Keratinocyte (primary cell): Measurements from ENCODE around the gene PPP2R5A. TPM values are rescaled to one million over a fixed set of nuclear protein-coding genes. Genes with fewer than 3 reads are reported as not detected.

Experiments used
- DNase-seq: peaks from one replicate; pipeline ENCODE4 v3.0.0-alpha.2; 2011; ENCODE audit warnings: low read depth, missing footprints, low spot score
- FAIRE-seq: peaks from 2 replicates; lab custom pipeline; 2011; peaks lifted over from hg19 to GRCh38; lab: Jason Lieb, UNC
- H2AFZ ChIP-seq: 2 replicates; pipeline ENCODE4 v1.6.0; 2012; ENCODE audit warnings: low read length, control low read depth, inconsistent platforms; ENCODE audit not compliant: control insufficient read depth
- H3K27ac ChIP-seq: 2 replicates; pipeline ENCODE4 v1.5.1; 2011; ENCODE audit warnings: low read length; ENCODE audit not compliant: control insufficient read depth, insufficient read depth
- H3K27me3 ChIP-seq: 3 replicates; pipeline ENCODE4 v1.6.0; 2011; ENCODE audit warnings: low read length; ENCODE audit not compliant: control insufficient read depth, insufficient read depth; ENCODE audit errors: extremely low read depth
- H3K36me3 ChIP-seq, 2 experiments: 2 replicates in 1 of 2; 3 replicates in 1 of 2; pipeline ENCODE4 v1.5.1; 2011; ENCODE audit warnings: low read length in 2 of 2, mild to moderate bottlenecking in 1 of 2; ENCODE audit not compliant: control insufficient read depth in 2 of 2, insufficient read depth in 2 of 2; ENCODE audit errors: extremely low read depth in 1 of 2
- H3K4me1 ChIP-seq: 3 replicates; pipeline ENCODE4 v1.5.1; 2011; ENCODE audit warnings: low read length; ENCODE audit not compliant: control insufficient read depth, insufficient read depth; ENCODE audit errors: extremely low read depth
- H3K4me2 ChIP-seq: 3 replicates; pipeline ENCODE4 v1.6.0; 2011; ENCODE audit warnings: low read depth, low read length; ENCODE audit not compliant: control insufficient read depth, insufficient read depth; ENCODE audit errors: extremely low read depth
- H3K4me3 ChIP-seq, 3 experiments: fragments of 200-600 bp in 1 of 3; sonication (generic) in 1 of 3; 2 replicates in 2 of 3; 3 replicates in 1 of 3; pipeline ENCODE4 v1.5.1; 2011 to 2016; ENCODE audit warnings: low read length in 3 of 3, mild to moderate bottlenecking in 3 of 3, control low read depth in 2 of 3, inconsistent platforms in 1 of 3, low read depth in 1 of 3, mixed read lengths in 1 of 3, mixed run types in 1 of 3, moderate library complexity in 1 of 3; ENCODE audit not compliant: control insufficient read depth in 2 of 3, insufficient read depth in 2 of 3; ENCODE audit errors: extremely low read depth in 1 of 3
- H3K79me2 ChIP-seq: 2 replicates; pipeline ENCODE4 v1.6.0; 2012; ENCODE audit warnings: low read length; ENCODE audit not compliant: control insufficient read depth, insufficient read depth
- H3K9ac ChIP-seq: 3 replicates; pipeline ENCODE4 v1.6.0; 2011; ENCODE audit warnings: low read length; ENCODE audit not compliant: control insufficient read depth, insufficient read depth; ENCODE audit errors: extremely low read depth
- H3K9me1 ChIP-seq: 3 replicates; pipeline ENCODE4 v1.6.0; 2011; ENCODE audit warnings: low read length; ENCODE audit not compliant: control insufficient read depth, insufficient read depth; ENCODE audit errors: extremely low read depth
- H3K9me3 ChIP-seq: 2 replicates; pipeline ENCODE4 v1.5.1; 2012; ENCODE audit warnings: low read depth, low read length; ENCODE audit not compliant: control insufficient read depth
- H4K20me1 ChIP-seq: 3 replicates; pipeline ENCODE4 v1.6.0; 2011; ENCODE audit warnings: low read length; ENCODE audit not compliant: control insufficient read depth, insufficient read depth; ENCODE audit errors: extremely low read depth
- EZH2 ChIP-seq: IDR thresholded peaks from one replicate; pipeline ENCODE4 v1.6.1; 2012; ENCODE audit warnings: inconsistent platforms, mild to moderate bottlenecking, low read length, moderate library complexity
- dilution Hi-C: fragments of 300-500 bp; cut with MboI; formaldehyde crosslinking; loops from one replicate; pipeline ENCODE4 v1.7.0; 2020; ENCODE audit warnings: low sequenced_read_pairs; ENCODE audit not compliant: extremely low pct_ligation_motif_present
- polyA plus RNA-seq, 5 experiments: library from polyadenylated mRNA; depleted of rRNA in 3 of 5; stranded (reverse) in 3 of 5; stranded (forward) in 1 of 5; unstranded in 1 of 5; fragments of >200 nt; gene quantifications; 1 replicate in 1 of 5; 2 replicates in 3 of 5; 3 replicates in 1 of 5; pipeline versions ENCODE4 v1.2.1 to v1.2.3, GENCODE V29; 2011 to 2012; ENCODE audit warnings: missing spikeins in 2 of 5, low read depth in 1 of 5, low replicate concordance in 1 of 5
- TF ChIP-seq, protein P1 (sequence below), 3 experiments: IDR thresholded peaks in 1 of 3; conservative IDR thresholded peaks in 1 of 3; optimal IDR thresholded peaks in 1 of 3; 2 replicates in 2 of 3; 3 replicates in 1 of 3; pipeline versions ENCODE3 to v1.5.1; 2011; ENCODE audit warnings: low read length in 3 of 3, mild to moderate bottlenecking in 3 of 3, moderate library complexity in 2 of 3, control low read depth in 1 of 3, inconsistent platforms in 1 of 3; ENCODE audit not compliant: insufficient read depth in 2 of 3; ENCODE audit errors: extremely low read depth in 1 of 3

Gene PPP2R5A
- polyA plus RNA-seq, 1 donor (not counting 4 experiments of a cell fraction or from before 2014, with no cell fraction given), result 26.2 TPM

DNA sequence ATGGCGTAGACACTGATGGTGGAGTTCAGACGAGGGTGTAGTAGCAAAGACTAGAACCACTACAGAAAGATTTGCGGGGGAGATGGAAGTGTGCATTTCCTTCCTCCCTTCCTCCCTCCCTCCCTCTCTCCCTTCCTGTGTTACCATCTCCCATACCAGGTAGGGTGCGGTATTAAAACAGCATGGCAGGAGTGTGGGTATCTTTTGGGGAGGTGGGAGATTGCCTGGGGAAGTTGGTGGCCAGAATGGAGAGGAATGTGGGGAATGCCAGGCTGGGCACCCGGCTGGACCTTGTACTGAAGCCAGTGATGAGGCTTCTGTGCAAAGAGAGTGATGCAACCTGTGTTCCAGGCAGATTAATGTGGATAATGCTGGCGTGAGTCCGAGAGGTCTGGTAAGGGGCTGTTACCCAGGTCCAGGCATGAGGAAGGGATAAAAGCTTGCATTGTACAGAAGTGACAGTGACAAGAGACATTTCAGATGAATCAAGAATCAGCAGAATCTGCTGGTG lies 30.3 kb upstream of the PPP2R5A start:
- no peak overlapping the region for H3K4me2 ChIP-seq
- no peak overlapping the region for H3K27ac ChIP-seq
- H3K9ac ChIP-seq, result no peak overlapping the region
- TF ChIP-seq EZH2, result no peak
- TF ChIP-seq, protein P1, sequence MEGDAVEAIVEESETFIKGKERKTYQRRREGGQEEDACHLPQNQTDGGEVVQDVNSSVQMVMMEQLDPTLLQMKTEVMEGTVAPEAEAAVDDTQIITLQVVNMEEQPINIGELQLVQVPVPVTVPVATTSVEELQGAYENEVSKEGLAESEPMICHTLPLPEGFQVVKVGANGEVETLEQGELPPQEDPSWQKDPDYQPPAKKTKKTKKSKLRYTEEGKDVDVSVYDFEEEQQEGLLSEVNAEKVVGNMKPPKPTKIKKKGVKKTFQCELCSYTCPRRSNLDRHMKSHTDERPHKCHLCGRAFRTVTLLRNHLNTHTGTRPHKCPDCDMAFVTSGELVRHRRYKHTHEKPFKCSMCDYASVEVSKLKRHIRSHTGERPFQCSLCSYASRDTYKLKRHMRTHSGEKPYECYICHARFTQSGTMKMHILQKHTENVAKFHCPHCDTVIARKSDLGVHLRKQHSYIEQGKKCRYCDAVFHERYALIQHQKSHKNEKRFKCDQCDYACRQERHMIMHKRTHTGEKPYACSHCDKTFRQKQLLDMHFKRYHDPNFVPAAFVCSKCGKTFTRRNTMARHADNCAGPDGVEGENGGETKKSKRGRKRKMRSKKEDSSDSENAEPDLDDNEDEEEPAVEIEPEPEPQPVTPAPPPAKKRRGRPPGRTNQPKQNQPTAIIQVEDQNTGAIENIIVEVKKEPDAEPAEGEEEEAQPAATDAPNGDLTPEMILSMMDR (optimal IDR thresholded peaks at IDR 0.05 in 1 of 3, IDR thresholded peaks at IDR 0.05 in 1 of 3, conservative IDR thresholded peaks at IDR 0.05 in 1 of 3; ENCODE audit: extremely low read depth in 1 of 3, insufficient read depth in 2 of 3, low read length in 3 of 3), result no peak
- dilution Hi-C loops, result no loop called here
- no peak overlapping the region for H2AFZ ChIP-seq
- H3K27me3 ChIP-seq, result no peaks in the 10 kb centered on the region
- no peak for DNase-seq
- no peaks in the 10 kb centered on the region for H3K79me2 ChIP-seq
- no peaks in the 10 kb centered on the region for H3K4me1 ChIP-seq
- FAIRE-seq, result no peak
- H3K36me3 ChIP-seq, result no peaks in the 10 kb centered on the region
- no peak overlapping the region for H3K4me3 ChIP-seq
- H4K20me1 ChIP-seq, result no peaks in the 10 kb centered on the region
- H3K9me3 ChIP-seq, result no peaks in the 10 kb centered on the region
- H3K9me1 ChIP-seq, result no peaks in the 10 kb centered on the region

DNA sequence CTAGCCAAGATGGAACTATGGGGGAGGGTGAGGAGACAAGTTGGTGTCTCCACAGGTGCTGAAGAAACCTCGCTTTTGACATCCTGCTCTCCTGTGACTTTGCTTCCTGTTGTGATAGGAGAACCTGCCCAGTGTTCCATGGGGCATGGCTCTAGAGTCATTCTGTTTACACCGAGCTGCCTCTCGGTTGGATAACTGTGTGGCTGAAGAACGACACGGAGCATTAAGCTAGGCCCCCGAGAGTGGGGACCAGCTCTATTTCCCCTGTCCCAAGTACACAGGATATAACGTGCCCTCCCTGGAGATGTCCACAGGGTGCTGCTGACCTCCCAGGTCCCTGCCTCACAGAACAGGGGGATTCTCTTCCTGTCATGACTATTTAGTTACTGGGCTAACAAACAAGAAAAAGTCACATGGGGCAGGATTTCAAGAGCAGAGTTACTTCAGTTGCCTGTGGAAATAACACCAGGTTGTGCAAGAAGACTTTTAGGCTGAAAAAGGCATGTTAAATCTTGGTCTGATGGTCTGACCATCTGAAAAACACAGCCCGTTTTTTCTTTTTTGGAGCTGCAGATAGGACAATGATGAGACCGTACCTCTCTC lies 29.4 kb upstream of the PPP2R5A start:
- DNase-seq, result no peak

More for the DNA sequence above, 29.4 kb upstream of the PPP2R5A start:
- Histone ChIP-seq H3K27me3 (no peaks in the 10 kb centered on the region), H3K27ac (no peak overlapping the region), H3K4me3 (no peak overlapping the region), H3K9me1 (no peaks in the 10 kb centered on the region), H3K79me2 (no peaks in the 10 kb centered on the region), H2AFZ (no peak overlapping the region), H3K9ac (no peak overlapping the region), H4K20me1 (no peaks in the 10 kb centered on the region), H3K9me3 (no peaks in the 10 kb centered on the region), H3K4me1 (peaks cover 8% of the 10 kb centered on the region), H3K4me2 (no peak overlapping the region), H3K36me3 (no peaks in the 10 kb centered on the region)
- dilution Hi-C loops, result no loop called here
- FAIRE-seq, result no peak
- TF ChIP-seq EZH2, result no peak
- TF ChIP-seq, protein P1 (optimal IDR thresholded peaks at IDR 0.05 in 1 of 3, IDR thresholded peaks at IDR 0.05 in 1 of 3, conservative IDR thresholded peaks at IDR 0.05 in 1 of 3; ENCODE audit: extremely low read depth in 1 of 3, insufficient read depth in 2 of 3, low read length in 3 of 3), result no peak
